Thyroid gland (tissue), 4 donors: Measurements from ENCODE around the gene APBB2.

Source experiments
- POLR2A ChIP-seq, 2 donors: fragments of 450-650 bp; IDR thresholded peaks; one replicate each; pipeline ENCODE4 v1.6.1; 2017; ENCODE audit warnings: antibody characterized with exemption in 2 of 2, mild to moderate bottlenecking in 2 of 2, moderate library complexity in 1 of 2
- TF ChIP-seq, protein P1 (sequence below), 6 experiments: fragments of 200-600 bp in 3 of 6; fragments of 450-650 bp in 3 of 6; sonication (generic) in 3 of 6; IDR thresholded peaks; one replicate each; pipeline ENCODE4 v1.5.1; 2016 to 2019; ENCODE audit warnings: antibody characterized with exemption in 6 of 6, mild to moderate bottlenecking in 2 of 6, inconsistent platforms in 1 of 6, moderate library complexity in 1 of 6

DNA sequence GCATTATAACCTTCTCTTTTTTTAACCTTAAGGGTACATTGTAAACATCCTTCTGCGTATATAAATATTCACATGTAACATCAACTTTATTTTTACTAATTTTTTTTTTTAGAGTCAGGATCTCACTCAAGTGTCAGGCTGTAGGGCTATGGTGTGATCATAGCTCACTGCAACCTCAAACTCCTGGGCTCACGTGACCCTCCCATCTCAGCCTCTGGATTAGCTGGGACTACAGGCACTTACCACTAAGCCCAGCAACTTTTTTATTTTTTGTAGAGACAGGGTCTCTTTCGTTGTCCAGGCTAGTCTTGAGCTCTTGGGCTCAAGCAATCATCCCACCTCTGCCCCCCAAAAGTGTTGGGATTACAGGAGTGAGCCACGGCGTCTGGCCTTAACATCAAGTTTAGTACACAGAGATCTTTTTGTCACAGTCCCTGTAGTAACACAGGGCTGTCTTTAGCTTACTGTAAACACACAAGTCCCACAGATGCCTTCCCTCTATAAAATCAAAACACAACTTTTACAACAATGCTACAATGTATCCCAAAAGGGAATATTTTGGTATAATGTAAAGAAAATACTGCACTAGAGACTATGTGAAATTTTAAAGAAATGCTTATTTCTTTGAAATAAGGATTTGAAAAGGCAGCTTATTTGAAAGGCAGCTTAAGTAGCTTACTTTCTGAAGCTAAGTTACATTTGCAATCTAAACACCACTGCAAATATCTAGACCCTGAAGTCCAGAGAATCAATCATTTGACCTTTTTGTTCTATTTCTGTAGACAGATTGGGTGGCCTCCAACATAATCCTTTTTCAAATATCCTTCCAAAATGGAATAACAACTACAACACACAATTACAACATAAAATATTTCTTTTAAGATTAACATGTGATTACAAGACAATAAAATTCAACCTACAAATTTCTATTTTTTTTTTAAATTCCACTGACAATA, 116.0 kb downstream of the APBB2 start:
- TF ChIP-seq, protein P1, sequence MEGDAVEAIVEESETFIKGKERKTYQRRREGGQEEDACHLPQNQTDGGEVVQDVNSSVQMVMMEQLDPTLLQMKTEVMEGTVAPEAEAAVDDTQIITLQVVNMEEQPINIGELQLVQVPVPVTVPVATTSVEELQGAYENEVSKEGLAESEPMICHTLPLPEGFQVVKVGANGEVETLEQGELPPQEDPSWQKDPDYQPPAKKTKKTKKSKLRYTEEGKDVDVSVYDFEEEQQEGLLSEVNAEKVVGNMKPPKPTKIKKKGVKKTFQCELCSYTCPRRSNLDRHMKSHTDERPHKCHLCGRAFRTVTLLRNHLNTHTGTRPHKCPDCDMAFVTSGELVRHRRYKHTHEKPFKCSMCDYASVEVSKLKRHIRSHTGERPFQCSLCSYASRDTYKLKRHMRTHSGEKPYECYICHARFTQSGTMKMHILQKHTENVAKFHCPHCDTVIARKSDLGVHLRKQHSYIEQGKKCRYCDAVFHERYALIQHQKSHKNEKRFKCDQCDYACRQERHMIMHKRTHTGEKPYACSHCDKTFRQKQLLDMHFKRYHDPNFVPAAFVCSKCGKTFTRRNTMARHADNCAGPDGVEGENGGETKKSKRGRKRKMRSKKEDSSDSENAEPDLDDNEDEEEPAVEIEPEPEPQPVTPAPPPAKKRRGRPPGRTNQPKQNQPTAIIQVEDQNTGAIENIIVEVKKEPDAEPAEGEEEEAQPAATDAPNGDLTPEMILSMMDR (IDR thresholded peaks at IDR 0.05): no peak
- TF ChIP-seq POLR2A (IDR thresholded peaks at IDR 0.05): no peak
